SKM-1 (cell line): ENCODE data around the gene ZNF586.
"Not testable (repeated sequence)": the region's sequence is repeated elsewhere in the genome, so short reads cannot be mapped to it uniquely, and the experiment has no call there.

ENCODE experiments used
- DNase-seq: peaks from one replicate; lab custom pipeline; 2025; ENCODE audit not compliant: unreplicated experiment; lab: John Stamatoyannopoulos, UW

ZNF586 gene

GRCh38 chr19:57821501-57821900 lies 52.0 kb downstream of the ZNF586 start:
- DNase-seq: not testable (repeated sequence)

GRCh38 chr19:57823155-57823554 lies 53.7 kb downstream of the ZNF586 start:
- not testable (repeated sequence) for DNase-seq

GRCh38 chr19:57823608-57824007 lies 54.1 kb downstream of the ZNF586 start:
- not testable (repeated sequence) for DNase-seq

- DNase-seq: no peak
These were observed 56.0 kb downstream of the ZNF586 start for GRCh38 chr19:57825511-57825910.

GRCh38 chr19:57829316-57829715 lies 59.8 kb downstream of the ZNF586 start:
- DNase-seq: no peak

- no peak for DNase-seq
These were observed 60.7 kb downstream of the ZNF586 start, which contains the start of gene ZNF587B for GRCh38 chr19:57830071-57830602. Gene ZNF587B, plus strand, starts transcription at chr19:57830299. Its CDS starts 230 bp downstream, at chr19:57830529.
